K562 (cell line): ENCODE data around the gene KSR2. TPM values are rescaled to one million over a fixed set of nuclear protein-coding genes. Genes with fewer than 3 reads are reported as not detected.

ENCODE experiments used
- CEBPG ChIP-seq, 3 experiments: fragments of 200-800 bp in 1 of 3; sonication (Bioruptor generic) in 1 of 3; sonication (generic) in 1 of 3; formaldehyde crosslinking in 1 of 3; IDR thresholded peaks in 2 of 3; conservative IDR thresholded peaks in 1 of 3; 2 replicates each; pipeline versions ENCODE4 v1.6.1 to v1.8.0; 2016 to 2022; ENCODE audit warnings: missing compliant biosample characterization in 2 of 3, missing genetic modification characterization in 2 of 3, mild to moderate bottlenecking in 1 of 3, missing genetic modification reagents in 1 of 3
- SPI1 ChIP-seq: IDR thresholded peaks from 2 replicates; pipeline ENCODE4 v1.6.1; 2011; ENCODE audit warnings: low read depth, low read length, control low read depth, borderline replicate concordance
- TBL1XR1 ChIP-seq, 2 experiments: IDR thresholded peaks; 2 replicates each; pipeline ENCODE4 v1.6.1; 2012; ENCODE audit warnings: improper control_type of control experiment in 2 of 2, low read length in 2 of 2, mild to moderate bottlenecking in 1 of 2
- ZNF121 ChIP-seq: sonication (generic); formaldehyde crosslinking; conservative IDR thresholded peaks from 2 replicates; pipeline ENCODE4 v1.8.0; 2022; ENCODE audit warnings: missing genetic modification reagents
- ZNF696 ChIP-seq: fragments of 250-450 bp; sonication (Bioruptor Pico); conservative IDR thresholded peaks from 2 replicates; pipeline ENCODE4 v1.4.0; 2020; ENCODE audit warnings: mild to moderate bottlenecking, moderate library complexity
- ZNF79 ChIP-seq: fragments of 250-450 bp; sonication (Bioruptor Pico); IDR thresholded peaks from 2 replicates; pipeline ENCODE4 v1.4.0; 2020; ENCODE audit warnings: low read depth, mild to moderate bottlenecking, moderate library complexity
- polyA plus RNA-seq, 8 experiments: library from polyadenylated mRNA; depleted of rRNA in 4 of 8; stranded (reverse) in 5 of 8; unstranded in 3 of 8; fragments of >200 nt; fragmentation: Nextera tagmentation in 2 of 8; fragmentation: Illumina TruSeq in 1 of 8; extraction: Ambion mirVana in 2 of 8; extraction: Trizol in 1 of 8; gene quantifications; 2 replicates each; pipeline versions ENCODE4 v1.2.1 to v1.2.3, GENCODE V29; 2011 to 2014; ENCODE audit warnings: inconsistent platforms in 1 of 8, missing spikeins in 1 of 8
- total RNA-seq, 7 experiments: library from RNA; depleted of rRNA in 6 of 7; stranded (reverse); fragments of >200 nt in 6 of 7; fragmentation: Illumina TruSeq in 2 of 7; extraction: Trizol in 2 of 7; gene quantifications; 2 replicates each; pipeline versions ENCODE4 v1.2.1 to v1.2.3, GENCODE V29; 2011 to 2021; ENCODE audit warnings: low replicate concordance in 1 of 7
- TF ChIP-seq, protein P1 (sequence below): fragments of 200-600 bp; sonication (generic); IDR thresholded peaks from one replicate; pipeline ENCODE4 v1.6.1; 2012; ENCODE audit warnings: mild to moderate bottlenecking, low read depth, low read length, inconsistent platforms

The KSR2 gene
- total and polyA plus RNA-seq, 9 of the 15 experiments (the other 6 are each of a cell fraction or from before 2014, with no cell fraction given), result not detected

DNA sequence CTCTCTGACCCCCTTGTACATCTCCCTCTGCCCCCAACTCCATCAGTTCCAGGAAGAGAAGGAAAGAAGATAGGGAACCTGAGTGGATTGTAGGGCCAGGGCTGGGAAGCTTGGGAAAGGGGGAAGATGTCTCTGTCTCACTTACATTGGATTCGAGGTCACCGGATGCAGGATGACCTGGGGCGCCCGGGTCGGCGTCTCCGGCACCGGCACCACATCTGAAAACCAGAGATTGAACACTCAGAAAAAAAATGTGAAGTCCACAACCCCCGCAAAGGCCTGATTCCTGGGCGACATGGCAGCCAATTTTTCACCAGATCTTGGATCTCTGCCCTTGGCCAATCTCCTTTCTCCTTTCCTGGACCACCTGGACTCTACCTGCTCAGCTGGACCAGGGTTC is 438.0 kb downstream of the KSR2 start (continued):
- TF ChIP-seq, protein P1, sequence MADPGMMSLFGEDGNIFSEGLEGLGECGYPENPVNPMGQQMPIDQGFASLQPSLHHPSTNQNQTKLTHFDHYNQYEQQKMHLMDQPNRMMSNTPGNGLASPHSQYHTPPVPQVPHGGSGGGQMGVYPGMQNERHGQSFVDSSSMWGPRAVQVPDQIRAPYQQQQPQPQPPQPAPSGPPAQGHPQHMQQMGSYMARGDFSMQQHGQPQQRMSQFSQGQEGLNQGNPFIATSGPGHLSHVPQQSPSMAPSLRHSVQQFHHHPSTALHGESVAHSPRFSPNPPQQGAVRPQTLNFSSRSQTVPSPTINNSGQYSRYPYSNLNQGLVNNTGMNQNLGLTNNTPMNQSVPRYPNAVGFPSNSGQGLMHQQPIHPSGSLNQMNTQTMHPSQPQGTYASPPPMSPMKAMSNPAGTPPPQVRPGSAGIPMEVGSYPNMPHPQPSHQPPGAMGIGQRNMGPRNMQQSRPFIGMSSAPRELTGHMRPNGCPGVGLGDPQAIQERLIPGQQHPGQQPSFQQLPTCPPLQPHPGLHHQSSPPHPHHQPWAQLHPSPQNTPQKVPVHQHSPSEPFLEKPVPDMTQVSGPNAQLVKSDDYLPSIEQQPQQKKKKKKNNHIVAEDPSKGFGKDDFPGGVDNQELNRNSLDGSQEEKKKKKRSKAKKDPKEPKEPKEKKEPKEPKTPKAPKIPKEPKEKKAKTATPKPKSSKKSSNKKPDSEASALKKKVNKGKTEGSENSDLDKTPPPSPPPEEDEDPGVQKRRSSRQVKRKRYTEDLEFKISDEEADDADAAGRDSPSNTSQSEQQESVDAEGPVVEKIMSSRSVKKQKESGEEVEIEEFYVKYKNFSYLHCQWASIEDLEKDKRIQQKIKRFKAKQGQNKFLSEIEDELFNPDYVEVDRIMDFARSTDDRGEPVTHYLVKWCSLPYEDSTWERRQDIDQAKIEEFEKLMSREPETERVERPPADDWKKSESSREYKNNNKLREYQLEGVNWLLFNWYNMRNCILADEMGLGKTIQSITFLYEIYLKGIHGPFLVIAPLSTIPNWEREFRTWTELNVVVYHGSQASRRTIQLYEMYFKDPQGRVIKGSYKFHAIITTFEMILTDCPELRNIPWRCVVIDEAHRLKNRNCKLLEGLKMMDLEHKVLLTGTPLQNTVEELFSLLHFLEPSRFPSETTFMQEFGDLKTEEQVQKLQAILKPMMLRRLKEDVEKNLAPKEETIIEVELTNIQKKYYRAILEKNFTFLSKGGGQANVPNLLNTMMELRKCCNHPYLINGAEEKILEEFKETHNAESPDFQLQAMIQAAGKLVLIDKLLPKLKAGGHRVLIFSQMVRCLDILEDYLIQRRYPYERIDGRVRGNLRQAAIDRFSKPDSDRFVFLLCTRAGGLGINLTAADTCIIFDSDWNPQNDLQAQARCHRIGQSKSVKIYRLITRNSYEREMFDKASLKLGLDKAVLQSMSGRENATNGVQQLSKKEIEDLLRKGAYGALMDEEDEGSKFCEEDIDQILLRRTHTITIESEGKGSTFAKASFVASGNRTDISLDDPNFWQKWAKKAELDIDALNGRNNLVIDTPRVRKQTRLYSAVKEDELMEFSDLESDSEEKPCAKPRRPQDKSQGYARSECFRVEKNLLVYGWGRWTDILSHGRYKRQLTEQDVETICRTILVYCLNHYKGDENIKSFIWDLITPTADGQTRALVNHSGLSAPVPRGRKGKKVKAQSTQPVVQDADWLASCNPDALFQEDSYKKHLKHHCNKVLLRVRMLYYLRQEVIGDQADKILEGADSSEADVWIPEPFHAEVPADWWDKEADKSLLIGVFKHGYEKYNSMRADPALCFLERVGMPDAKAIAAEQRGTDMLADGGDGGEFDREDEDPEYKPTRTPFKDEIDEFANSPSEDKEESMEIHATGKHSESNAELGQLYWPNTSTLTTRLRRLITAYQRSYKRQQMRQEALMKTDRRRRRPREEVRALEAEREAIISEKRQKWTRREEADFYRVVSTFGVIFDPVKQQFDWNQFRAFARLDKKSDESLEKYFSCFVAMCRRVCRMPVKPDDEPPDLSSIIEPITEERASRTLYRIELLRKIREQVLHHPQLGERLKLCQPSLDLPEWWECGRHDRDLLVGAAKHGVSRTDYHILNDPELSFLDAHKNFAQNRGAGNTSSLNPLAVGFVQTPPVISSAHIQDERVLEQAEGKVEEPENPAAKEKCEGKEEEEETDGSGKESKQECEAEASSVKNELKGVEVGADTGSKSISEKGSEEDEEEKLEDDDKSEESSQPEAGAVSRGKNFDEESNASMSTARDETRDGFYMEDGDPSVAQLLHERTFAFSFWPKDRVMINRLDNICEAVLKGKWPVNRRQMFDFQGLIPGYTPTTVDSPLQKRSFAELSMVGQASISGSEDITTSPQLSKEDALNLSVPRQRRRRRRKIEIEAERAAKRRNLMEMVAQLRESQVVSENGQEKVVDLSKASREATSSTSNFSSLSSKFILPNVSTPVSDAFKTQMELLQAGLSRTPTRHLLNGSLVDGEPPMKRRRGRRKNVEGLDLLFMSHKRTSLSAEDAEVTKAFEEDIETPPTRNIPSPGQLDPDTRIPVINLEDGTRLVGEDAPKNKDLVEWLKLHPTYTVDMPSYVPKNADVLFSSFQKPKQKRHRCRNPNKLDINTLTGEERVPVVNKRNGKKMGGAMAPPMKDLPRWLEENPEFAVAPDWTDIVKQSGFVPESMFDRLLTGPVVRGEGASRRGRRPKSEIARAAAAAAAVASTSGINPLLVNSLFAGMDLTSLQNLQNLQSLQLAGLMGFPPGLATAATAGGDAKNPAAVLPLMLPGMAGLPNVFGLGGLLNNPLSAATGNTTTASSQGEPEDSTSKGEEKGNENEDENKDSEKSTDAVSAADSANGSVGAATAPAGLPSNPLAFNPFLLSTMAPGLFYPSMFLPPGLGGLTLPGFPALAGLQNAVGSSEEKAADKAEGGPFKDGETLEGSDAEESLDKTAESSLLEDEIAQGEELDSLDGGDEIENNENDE, result no peak
- TF ChIP-seq ZNF696 (CRISPR knock-in tag), result no peak
- TF ChIP-seq ZNF121 (CRISPR knock-in tag), result no peak
- TF ChIP-seq SPI1, result no peak
- TF ChIP-seq ZNF79, result no peak
- no peak for TF ChIP-seq TBL1XR1 (IDR thresholded peaks at IDR 0.05; ENCODE audit: low read length in 2 of 2)
- TF ChIP-seq CEBPG (CRISPR knock-in tag; IDR thresholded peaks at IDR 0.05), result no peak
- no peak for TF ChIP-seq CEBPG (tag; conservative IDR thresholded peaks at IDR 0.05 in 1 of 2, IDR thresholded peaks at IDR 0.05 in 1 of 2)
- TF ChIP-seq, all 486 proteins: peak for 0
